Neural progenitor cell (in vitro differentiated cells): ENCODE data around the gene SLC35F4.

ENCODE experiments used
- CTCF ChIP-seq: fragments of 200-600 bp; sonication (generic); IDR thresholded peaks from 2 replicates; pipeline ENCODE4 v1.5.1; 2017; ENCODE audit warnings: antibody characterized with exemption, mild to moderate bottlenecking
- EZH2 ChIP-seq: fragments of 200-600 bp; sonication (generic); IDR thresholded peaks from 2 replicates; pipeline ENCODE4 v1.6.1; 2017; ENCODE audit warnings: antibody characterized with exemption, mild to moderate bottlenecking, moderate library complexity
- EZH2phosphoT487 ChIP-seq: fragments of 200-600 bp; sonication (generic); IDR thresholded peaks from 2 replicates; pipeline ENCODE4 v1.6.1; 2017; ENCODE audit warnings: antibody characterized with exemption

- TF ChIP-seq CTCF (no peak), EZH2 (no peak), EZH2phosphoT487 (no peak)
Measured at GRCh38 chr14:57709909-57710308, 156.0 kb downstream of the SLC35F4 start.
